Smooth muscle cell (in vitro differentiated cells): ENCODE results near the gene PGR. TPM values are rescaled to one million over a fixed set of nuclear protein-coding genes. Genes with fewer than 3 reads are reported as not detected.

Experiments
- DNase-seq: peaks from one replicate; lab custom pipeline; 2025; ENCODE audit not compliant: unreplicated experiment; lab: John Stamatoyannopoulos, UW
- H2AFZ ChIP-seq: fragments of 200-600 bp; sonication (generic); 2 replicates; pipeline ENCODE4 v1.6.0; 2016; ENCODE audit warnings: antibody characterized with exemption, low read depth, mild to moderate bottlenecking
- H3F3A ChIP-seq: fragments of 200-600 bp; sonication (generic); 2 replicates; pipeline ENCODE4 v1.6.0; 2017; ENCODE audit warnings: antibody characterized with exemption, low read depth
- H3K27ac ChIP-seq: fragments of 200-600 bp; sonication (generic); 2 replicates; pipeline ENCODE4 v1.5.1; 2016; ENCODE audit warnings: low read depth, mild to moderate bottlenecking
- H3K27me3 ChIP-seq: fragments of 200-600 bp; sonication (generic); 2 replicates; pipeline ENCODE4 v1.6.1; 2016; ENCODE audit warnings: low read depth, mild to moderate bottlenecking
- H3K36me3 ChIP-seq: fragments of 200-600 bp; sonication (generic); 2 replicates; pipeline ENCODE4 v1.5.1; 2016; ENCODE audit warnings: low read depth
- H3K4me1 ChIP-seq: fragments of 200-600 bp; sonication (generic); 2 replicates; pipeline ENCODE4 v1.5.1; 2016; ENCODE audit warnings: low read depth
- H3K4me2 ChIP-seq: fragments of 200-600 bp; sonication (generic); 2 replicates; pipeline ENCODE4 v1.6.0; 2016; ENCODE audit warnings: mild to moderate bottlenecking
- H3K4me3 ChIP-seq: fragments of 200-600 bp; sonication (generic); 2 replicates; pipeline ENCODE4 v1.5.1; 2016; ENCODE audit warnings: mild to moderate bottlenecking
- H3K79me2 ChIP-seq: fragments of 200-600 bp; sonication (generic); 2 replicates; pipeline ENCODE4 v1.6.0; 2016; ENCODE audit warnings: low read depth, mild to moderate bottlenecking
- H3K9ac ChIP-seq: fragments of 200-600 bp; sonication (generic); 2 replicates; pipeline ENCODE4 v1.6.0; 2016; ENCODE audit warnings: low read depth
- H3K9me3 ChIP-seq: fragments of 200-600 bp; sonication (generic); replicated peaks from 2 replicates; pipeline ENCODE4 v1.5.1; 2016; ENCODE audit warnings: low read depth
- H4K20me1 ChIP-seq: fragments of 200-600 bp; sonication (generic); 2 replicates; pipeline ENCODE4 v1.6.0; 2016; ENCODE audit warnings: low read depth
- CTCF ChIP-seq: fragments of 200-600 bp; sonication (generic); IDR thresholded peaks from 2 replicates; pipeline ENCODE4 v1.5.1; 2017; ENCODE audit warnings: borderline replicate concordance, mild to moderate bottlenecking, antibody characterized with exemption; ENCODE audit not compliant: insufficient read depth, poor library complexity, severe bottlenecking
- WGBS: methylation state at CpG from one replicate; pipeline ENCODE4 v1.1.7; 2016; ENCODE audit warnings: low lambda C conversion rate; 5-methylcytosine and 5-hydroxymethylcytosine counted together
- polyA plus RNA-seq: library from polyadenylated mRNA; unstranded; fragments of >200 nt; fragmentation: Nextera tagmentation; extraction: Ambion mirVana; gene quantifications from 2 replicates; pipeline ENCODE4 v1.2.1, GENCODE V29; 2016
- total RNA-seq: library from RNA; depleted of rRNA; stranded (reverse); fragments of >200 nt; gene quantifications from 2 replicates; pipeline ENCODE4 v1.2.3, GENCODE V29; 2014

Gene PGR
- total and polyA plus RNA-seq, 2 experiments from 2014 or later, result 0.27 to 0.85 TPM

- Histone ChIP-seq H4K20me1 (no peaks in the 10 kb centered on the region), H3K36me3 (no peaks in the 10 kb centered on the region), H3K9me3 (no peaks in the 10 kb centered on the region), H3K27ac (no peak overlapping the region), H2AFZ (peak overlapping the region; percentile 67), H3K4me3 (peak overlapping the region; percentile 62), H3K4me2 (peak overlapping the region; percentile 87), H3K79me2 (no peaks in the 10 kb centered on the region), H3K9ac (no peak overlapping the region), H3K27me3 (peaks cover 94% of the 10 kb centered on the region), H3F3A (no peaks in the 10 kb centered on the region), H3K4me1 (peaks cover 2% of the 10 kb centered on the region)
- WGBS, result 7% methylated on average over 35 of the region's 38 CpGs
- no peak for DNase-seq
- TF ChIP-seq CTCF, result no peak
Measured at GRCh38 chr11:101128571-101129202, 926 bp downstream of the PGR start.

DNA sequence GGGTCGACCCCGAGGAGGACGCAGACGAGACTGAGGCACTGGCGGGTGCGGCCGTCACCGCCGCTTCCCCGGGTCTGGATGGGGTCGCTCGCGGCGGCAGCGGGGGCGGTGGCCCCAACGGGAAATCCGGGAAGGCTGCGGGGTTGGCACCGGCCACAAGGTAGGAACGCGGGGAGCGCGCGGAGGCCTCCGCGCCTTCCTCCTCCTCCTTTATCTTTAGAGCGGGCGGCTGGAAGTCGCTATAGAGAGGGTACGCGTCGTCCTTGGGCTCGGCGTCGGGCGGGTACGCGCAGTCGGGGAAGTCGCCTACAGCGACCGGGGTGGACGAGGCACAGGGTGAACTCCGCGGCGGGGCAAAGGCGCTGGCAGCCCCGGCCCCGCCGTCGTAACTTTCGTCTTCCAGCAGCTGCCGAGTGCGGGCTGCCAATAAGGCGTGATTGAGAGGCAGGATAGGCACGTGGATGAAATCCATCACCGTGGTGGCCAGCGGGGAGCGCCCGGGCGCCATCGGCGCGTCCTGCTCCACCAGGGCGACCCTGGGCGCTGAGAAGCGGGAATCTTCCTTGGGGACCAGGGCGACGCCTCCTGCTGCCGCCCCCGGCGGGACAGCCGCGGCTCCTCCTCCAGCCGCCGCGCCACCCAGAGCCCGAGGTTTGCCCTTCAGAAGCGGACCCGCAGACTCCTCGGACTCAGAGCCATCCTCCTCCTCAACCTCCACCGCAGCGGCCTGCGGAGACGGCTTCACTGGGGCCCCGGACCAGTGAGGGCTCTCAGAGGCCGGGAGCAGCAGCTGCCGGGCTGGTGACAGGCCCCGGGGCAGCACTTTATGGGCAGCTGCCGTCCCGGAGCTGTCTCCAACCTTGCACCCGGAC, 1.7 kb downstream of the PGR start:
- no peaks in the 10 kb centered on the region for H4K20me1 ChIP-seq
- H3K27ac ChIP-seq, result no peak overlapping the region
- no peaks in the 10 kb centered on the region for H3F3A ChIP-seq
- H3K4me1 ChIP-seq, result peaks cover 2% of the 10 kb centered on the region
- H3K9ac ChIP-seq, result no peak overlapping the region
- peak overlapping the region; percentile 87 for H3K4me2 ChIP-seq
- no peak for TF ChIP-seq CTCF
- H3K4me3 ChIP-seq, result peak overlapping the region; percentile 62
- H3K27me3 ChIP-seq, result peaks cover 100% of the 10 kb centered on the region
- no peaks in the 10 kb centered on the region for H3K36me3 ChIP-seq
- no peak for DNase-seq
- H2AFZ ChIP-seq, result peak overlapping the region; percentile 67
- WGBS, result 2% methylated on average over 78 of the region's 93 CpGs
- H3K9me3 ChIP-seq, result no peaks in the 10 kb centered on the region
- H3K79me2 ChIP-seq, result no peaks in the 10 kb centered on the region

GRCh38 chr11:101127197-101127698, 2.4 kb downstream of the PGR start:
- peak overlapping the region; percentile 85 for H2AFZ ChIP-seq
- no peak overlapping the region for H3K27ac ChIP-seq
- H3K4me1 ChIP-seq, result peaks cover 2% of the 10 kb centered on the region
- H3K9me3 ChIP-seq, result no peaks in the 10 kb centered on the region
- TF ChIP-seq CTCF, result no peak
- WGBS, result under 1% methylated on average over 41 of the region's 55 CpGs
- H3K4me2 ChIP-seq, result peak overlapping the region; percentile 87
- H3K36me3 ChIP-seq, result no peaks in the 10 kb centered on the region
- peak overlapping the region; percentile 62 for H3K4me3 ChIP-seq
- no peaks in the 10 kb centered on the region for H4K20me1 ChIP-seq
- no peaks in the 10 kb centered on the region for H3F3A ChIP-seq
- DNase-seq, result no peak
- H3K9ac ChIP-seq, result no peak overlapping the region
- H3K79me2 ChIP-seq, result no peaks in the 10 kb centered on the region
- peaks cover 95% of the 10 kb centered on the region for H3K27me3 ChIP-seq
